Trophoblast cell (in vitro differentiated cells and primary cell): ENCODE data around the gene LANCL2.

Source experiments
- DNase-seq, 2 donors: peaks; one replicate each; pipeline ENCODE4 v3.0.0-alpha.2; 2016
- H2AFZ ChIP-seq: 2 replicates; pipeline ENCODE4 v1.6.1; 2013; ENCODE audit warnings: low read length, moderate library complexity, mild to moderate bottlenecking; ENCODE audit not compliant: insufficient read depth, poor library complexity
- H2AK5ac ChIP-seq: 2 replicates; pipeline ENCODE4 v1.6.1; 2013; ENCODE audit warnings: mild to moderate bottlenecking, low read length
- H2BK120ac ChIP-seq: 2 replicates; pipeline ENCODE4 v1.6.1; 2013; ENCODE audit warnings: low read length, mild to moderate bottlenecking, moderate library complexity; ENCODE audit not compliant: insufficient read depth, poor library complexity
- H2BK12ac ChIP-seq: 2 replicates; pipeline ENCODE4 v1.6.1; 2013; ENCODE audit warnings: mild to moderate bottlenecking, low read length, moderate library complexity
- H2BK5ac ChIP-seq: 2 replicates; pipeline ENCODE4 v1.6.1; 2013; ENCODE audit warnings: low read length, low read depth, moderate library complexity, mild to moderate bottlenecking; ENCODE audit not compliant: poor library complexity
- H3K14ac ChIP-seq: 2 replicates; pipeline ENCODE4 v1.6.1; 2013; ENCODE audit warnings: mild to moderate bottlenecking, low read length
- H3K18ac ChIP-seq: 2 replicates; pipeline ENCODE4 v1.6.1; 2013; ENCODE audit warnings: mild to moderate bottlenecking, low read length
- H3K23ac ChIP-seq: 2 replicates; pipeline ENCODE4 v1.6.1; 2013; ENCODE audit warnings: low read length
- H3K27ac ChIP-seq: 2 replicates; pipeline ENCODE4 v1.5.1; 2013; ENCODE audit warnings: low read depth, mild to moderate bottlenecking, inconsistent platforms, low read length, moderate library complexity
- H3K27me3 ChIP-seq: 2 replicates; pipeline ENCODE4 v1.6.1; 2013; ENCODE audit warnings: inconsistent platforms, mild to moderate bottlenecking, low read length, moderate library complexity; ENCODE audit not compliant: insufficient read depth
- H3K36me3 ChIP-seq, 2 experiments: 1 replicate in 1 of 2; 2 replicates in 1 of 2; pipeline ENCODE4 v1.6.1; 2013; ENCODE audit warnings: low read length in 2 of 2, mild to moderate bottlenecking in 2 of 2, moderate library complexity in 1 of 2; ENCODE audit not compliant: insufficient read depth in 2 of 2, control insufficient read depth in 1 of 2
- H3K4ac ChIP-seq: 2 replicates; pipeline ENCODE4 v1.6.1; 2013; ENCODE audit warnings: low read depth, mild to moderate bottlenecking, low read length, moderate library complexity
- H3K4me1 ChIP-seq, 2 experiments: 1 replicate in 1 of 2; 2 replicates in 1 of 2; pipeline ENCODE4 v1.6.1; 2013; ENCODE audit warnings: low read length in 2 of 2, mild to moderate bottlenecking in 2 of 2, moderate library complexity in 1 of 2; ENCODE audit not compliant: insufficient read depth in 2 of 2, control insufficient read depth in 1 of 2
- H3K4me2 ChIP-seq: 2 replicates; pipeline ENCODE4 v1.6.1; 2013; ENCODE audit warnings: inconsistent platforms, mild to moderate bottlenecking, low read length, moderate library complexity
- H3K4me3 ChIP-seq: 2 replicates; pipeline ENCODE4 v1.5.1; 2013; ENCODE audit warnings: mild to moderate bottlenecking, low read depth, low read length, inconsistent platforms
- H3K79me1 ChIP-seq: one replicate; pipeline ENCODE4 v1.6.1; 2013; ENCODE audit warnings: low read length
- H3K79me2 ChIP-seq: 2 replicates; pipeline ENCODE4 v1.6.1; 2013; ENCODE audit warnings: low read length, mild to moderate bottlenecking; ENCODE audit not compliant: control insufficient read depth, insufficient read depth, poor library complexity
- H3K9ac ChIP-seq: 2 replicates; pipeline ENCODE4 v1.6.1; 2013; ENCODE audit warnings: mild to moderate bottlenecking, low read length
- H3K9me3 ChIP-seq: 2 replicates; pipeline ENCODE4 v1.6.1; 2013; ENCODE audit warnings: low read depth, mild to moderate bottlenecking, control low read depth, inconsistent platforms, low read length; ENCODE audit not compliant: insufficient read depth
- H4K12ac ChIP-seq: 2 replicates; pipeline ENCODE4 v1.6.1; 2013; ENCODE audit warnings: low read depth, mild to moderate bottlenecking, low read length, moderate library complexity
- H4K8ac ChIP-seq: 2 replicates; pipeline ENCODE4 v1.6.1; 2013; ENCODE audit warnings: low read depth, mild to moderate bottlenecking, low read length, moderate library complexity
- H4K91ac ChIP-seq: one replicate; pipeline ENCODE4 v1.6.1; 2013; ENCODE audit warnings: low read depth, mild to moderate bottlenecking, low read length, moderate library complexity
- WGBS: extraction: QIAGEN DNeasy Blood & Tissue Kit; methylation state at CpG from one replicate; pipeline ENCODE4 v1.1.7; 2013; ENCODE audit warnings: missing lambda C conversion rate; ENCODE audit not compliant: insufficient read length, insufficient coverage; ENCODE audit errors: extremely low coverage; 5-methylcytosine and 5-hydroxymethylcytosine counted together

The LANCL2 gene

DNA sequence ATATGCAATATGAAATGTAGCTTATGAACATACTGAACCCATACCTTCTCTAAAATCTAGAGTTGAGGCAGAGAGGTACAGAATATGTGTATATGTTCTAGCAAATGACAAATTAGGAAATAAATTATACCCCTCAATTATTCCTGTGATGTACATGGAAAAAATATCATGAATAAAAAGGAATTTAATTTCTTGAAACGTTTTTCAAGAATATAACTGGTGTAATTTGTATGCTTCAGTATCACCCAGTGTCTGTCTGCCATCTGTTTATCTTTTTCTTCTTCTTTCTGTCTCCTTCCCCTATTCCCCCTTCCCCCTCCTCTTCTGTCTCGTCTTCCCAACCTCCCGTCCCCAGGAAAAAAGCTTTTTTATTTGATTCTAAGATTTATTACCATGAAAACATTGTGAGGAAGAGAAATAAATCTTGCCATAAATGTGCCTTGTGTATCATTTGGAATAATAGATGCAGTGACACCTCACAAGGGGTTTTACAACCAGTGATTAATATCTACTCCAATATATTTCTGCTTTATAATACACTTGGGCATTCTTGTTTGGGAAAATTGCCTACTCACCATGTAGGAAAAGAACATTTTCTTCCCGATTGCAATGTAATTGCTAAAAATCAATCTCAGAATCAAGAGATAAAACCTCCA, 12.2 kb downstream of the LANCL2 start:
- H3K14ac ChIP-seq, result no peak overlapping the region
- H2AFZ ChIP-seq, result no peak overlapping the region
- no peak overlapping the region for H2BK120ac ChIP-seq
- no peak overlapping the region for H4K8ac ChIP-seq
- no peak overlapping the region for H3K27ac ChIP-seq
- no peak overlapping the region for H4K12ac ChIP-seq
- H3K18ac ChIP-seq, result no peak overlapping the region
- H4K91ac ChIP-seq, result no peak overlapping the region
- no peaks in the 10 kb centered on the region for H3K4me1 ChIP-seq
- no peak overlapping the region for H2BK5ac ChIP-seq
- WGBS, result no CpG with 5 or more reads among the region's 4 CpGs
- no peak overlapping the region for H3K4me2 ChIP-seq
- H3K4me3 ChIP-seq, result no peak overlapping the region
- H3K36me3 ChIP-seq, result no peaks in the 10 kb centered on the region
- H2AK5ac ChIP-seq, result no peak overlapping the region
- no peaks in the 10 kb centered on the region for H3K79me1 ChIP-seq
- DNase-seq, result no peak
- H3K27me3 ChIP-seq, result no peaks in the 10 kb centered on the region
- H3K79me2 ChIP-seq, result no peaks in the 10 kb centered on the region
- peaks cover 2% of the 10 kb centered on the region for H3K9me3 ChIP-seq
- no peak overlapping the region for H3K4ac ChIP-seq
- H2BK12ac ChIP-seq, result no peak overlapping the region
- no peak overlapping the region for H3K9ac ChIP-seq
- H3K23ac ChIP-seq, result no peak overlapping the region

DNA sequence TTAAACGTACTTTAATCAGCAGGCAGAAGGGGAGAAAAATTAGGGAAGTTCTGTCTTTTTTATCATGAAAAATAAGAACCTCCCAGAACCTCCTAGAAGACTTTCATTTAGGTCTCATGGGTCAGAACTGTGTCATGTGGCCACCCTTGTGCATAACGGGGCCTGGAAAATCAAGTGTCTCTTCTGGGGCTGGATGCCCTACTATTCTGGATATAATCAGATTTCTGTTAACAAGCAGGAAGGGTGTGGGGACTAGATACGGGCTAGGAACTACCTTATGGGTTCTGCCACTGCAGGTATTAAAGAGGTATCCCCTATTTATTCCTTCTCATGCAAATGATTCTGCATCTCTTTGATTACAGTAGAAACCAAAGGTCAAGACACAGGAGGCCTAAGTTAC, 14.1 kb downstream of the LANCL2 start:
- Histone ChIP-seq H3K4me3 (no peak overlapping the region), H3K27me3 (no peaks in the 10 kb centered on the region)

DNA sequence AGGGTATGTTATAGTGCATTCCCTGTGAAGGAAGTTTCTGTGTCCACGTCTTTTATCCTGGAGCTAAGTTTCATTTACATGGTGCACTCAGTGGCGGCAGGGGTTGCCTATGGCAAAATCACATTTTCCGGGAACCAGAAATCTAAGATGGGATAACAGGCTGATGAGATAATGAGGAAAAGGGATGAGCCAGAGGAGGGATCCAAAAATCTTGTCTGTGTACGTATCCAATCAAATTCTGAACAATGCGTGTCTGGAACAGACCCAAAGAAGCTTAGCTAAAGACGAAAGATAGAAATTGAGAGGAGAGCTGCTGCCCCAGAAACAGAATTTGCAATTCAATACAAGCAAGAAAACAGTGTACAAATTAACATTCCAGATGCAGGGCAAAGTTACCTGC, 16.1 kb downstream of the LANCL2 start:
- Histone ChIP-seq H3K4me3 (no peak overlapping the region), H3K4me1 (no peaks in the 10 kb centered on the region), H2BK5ac (no peak overlapping the region), H3K79me2 (no peaks in the 10 kb centered on the region), H3K4me2 (no peak overlapping the region), H3K23ac (no peak overlapping the region), H3K79me1 (no peaks in the 10 kb centered on the region), H3K36me3 (no peaks in the 10 kb centered on the region), H3K27me3 (no peaks in the 10 kb centered on the region), H3K4ac (no peak overlapping the region), H3K9ac (no peak overlapping the region), H3K14ac (no peak overlapping the region), H3K9me3 (peaks cover 5% of the 10 kb centered on the region), H2AFZ (no peak overlapping the region), H4K91ac (no peak overlapping the region), H4K8ac (no peak overlapping the region), H3K27ac (no peak overlapping the region), H2BK12ac (no peak overlapping the region), H2BK120ac (no peak overlapping the region), H2AK5ac (no peak overlapping the region), H4K12ac (no peak overlapping the region), H3K18ac (no peak overlapping the region)
- no CpG with 5 or more reads among the region's 6 CpGs for WGBS
- DNase-seq, result no peak

More for the DNA sequence above, 14.1 kb downstream of the LANCL2 start:
- Histone ChIP-seq H3K4me1 (no peaks in the 10 kb centered on the region), H3K79me2 (no peaks in the 10 kb centered on the region), H3K4me2 (no peak overlapping the region), H3K4ac (no peak overlapping the region), H2BK12ac (no peak overlapping the region), H3K79me1 (no peaks in the 10 kb centered on the region), H3K18ac (no peak overlapping the region), H3K27ac (no peak overlapping the region), H3K9ac (no peak overlapping the region), H3K14ac (no peak overlapping the region), H4K8ac (no peak overlapping the region), H3K36me3 (no peaks in the 10 kb centered on the region), H2AK5ac (no peak overlapping the region), H3K9me3 (peaks cover 2% of the 10 kb centered on the region), H4K12ac (no peak overlapping the region), H4K91ac (no peak overlapping the region), H2BK5ac (no peak overlapping the region), H3K23ac (no peak overlapping the region), H2AFZ (no peak overlapping the region), H2BK120ac (no peak overlapping the region)
- DNase-seq, result no peak
- no CpG with 5 or more reads among the region's 3 CpGs for WGBS

DNA sequence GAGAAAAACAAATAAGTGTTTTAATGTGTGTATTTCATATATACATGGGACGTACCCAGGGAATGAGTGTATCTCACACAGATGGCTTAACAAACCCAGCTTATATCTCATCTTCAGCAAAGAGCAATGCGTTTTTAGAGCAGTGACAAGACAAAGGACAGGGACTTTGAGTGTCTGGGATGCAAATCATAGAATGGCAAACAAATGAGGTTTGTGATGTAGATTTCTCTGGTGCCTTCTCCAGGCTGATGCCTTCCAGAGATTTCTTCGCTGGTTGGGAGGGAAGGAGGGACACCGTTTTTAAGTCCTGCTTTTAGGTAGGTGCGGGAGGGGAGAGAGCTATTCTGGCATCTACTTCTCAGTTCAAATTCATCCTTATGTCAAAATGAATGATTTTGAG, 16.6 kb downstream of the LANCL2 start:
- Histone ChIP-seq H3K9ac (no peak overlapping the region), H3K79me2 (no peaks in the 10 kb centered on the region), H3K4me3 (no peak overlapping the region), H2AFZ (no peak overlapping the region), H3K4me1 (no peaks in the 10 kb centered on the region), H4K12ac (no peak overlapping the region), H2BK12ac (no peak overlapping the region), H3K4me2 (no peak overlapping the region), H2AK5ac (no peak overlapping the region), H3K9me3 (peaks cover 9% of the 10 kb centered on the region), H3K18ac (no peak overlapping the region), H2BK120ac (no peak overlapping the region), H3K27me3 (no peaks in the 10 kb centered on the region), H4K8ac (no peak overlapping the region), H2BK5ac (no peak overlapping the region), H3K36me3 (no peaks in the 10 kb centered on the region), H3K27ac (no peak overlapping the region), H3K14ac (no peak overlapping the region), H4K91ac (no peak overlapping the region), H3K4ac (no peak overlapping the region), H3K23ac (no peak overlapping the region), H3K79me1 (no peaks in the 10 kb centered on the region)
- WGBS, result no CpG with 5 or more reads among the region's 5 CpGs
- DNase-seq, result no peak
